Mesendoderm (in vitro differentiated cells): ENCODE results near the gene AFAP1.
A peak's percentile ranks its signal among the peaks of the same experiment; 100 is the strongest.

Source experiments
- DNase-seq: peaks from one replicate; pipeline ENCODE4 v3.0.0; 2013
- H2AK5ac ChIP-seq: 2 replicates; pipeline ENCODE4 v1.6.1; 2013; ENCODE audit warnings: low read length, inconsistent platforms
- H2BK120ac ChIP-seq: 2 replicates; pipeline ENCODE4 v1.6.1; 2013; ENCODE audit warnings: low read depth, mild to moderate bottlenecking, low read length, moderate library complexity, mixed read lengths
- H2BK15ac ChIP-seq: replicated peaks from 2 replicates; pipeline ENCODE4 v1.6.1; 2013; ENCODE audit warnings: low read depth, mild to moderate bottlenecking, moderate library complexity
- H2BK5ac ChIP-seq: 2 replicates; pipeline ENCODE4 v1.6.1; 2013; ENCODE audit warnings: low read length, inconsistent platforms
- H3K18ac ChIP-seq: 2 replicates; pipeline ENCODE4 v1.6.1; 2013; ENCODE audit warnings: mild to moderate bottlenecking, low read length, mixed read lengths
- H3K23ac ChIP-seq: one replicate; pipeline ENCODE4 v1.6.1; 2013; ENCODE audit warnings: low read length
- H3K27ac ChIP-seq: 2 replicates; pipeline ENCODE4 v1.5.1; 2013; ENCODE audit warnings: low read depth, mild to moderate bottlenecking, inconsistent platforms, low read length, moderate library complexity
- H3K27me3 ChIP-seq: 2 replicates; pipeline ENCODE4 v1.6.1; 2013; ENCODE audit warnings: low read length, control low read depth, mild to moderate bottlenecking, inconsistent platforms; ENCODE audit not compliant: insufficient read depth, poor library complexity
- H3K36me3 ChIP-seq: 2 replicates; pipeline ENCODE4 v1.6.1; 2013; ENCODE audit warnings: low read length, inconsistent platforms; ENCODE audit not compliant: control insufficient read depth, insufficient read depth
- H3K4ac ChIP-seq: one replicate; pipeline ENCODE4 v1.6.1; 2013; ENCODE audit warnings: low read depth, mild to moderate bottlenecking, low read length, moderate library complexity
- H3K4me1 ChIP-seq: 2 replicates; pipeline ENCODE4 v1.6.1; 2013; ENCODE audit warnings: low read depth, low read length, inconsistent platforms; ENCODE audit not compliant: control insufficient read depth
- H3K4me2 ChIP-seq: 2 replicates; pipeline ENCODE4 v1.6.1; 2013; ENCODE audit warnings: low read length
- H3K4me3 ChIP-seq: 2 replicates; pipeline ENCODE4 v1.5.1; 2013; ENCODE audit warnings: mild to moderate bottlenecking, low read length
- H3K56ac ChIP-seq: one replicate; pipeline ENCODE4 v1.6.1; 2013; ENCODE audit warnings: low read length
- H3K79me1 ChIP-seq: 2 replicates; pipeline ENCODE4 v1.6.1; 2013; ENCODE audit warnings: low read length, inconsistent platforms
- H3K79me2 ChIP-seq: 2 replicates; pipeline ENCODE4 v1.6.1; 2013; ENCODE audit warnings: mild to moderate bottlenecking, low read length; ENCODE audit not compliant: control insufficient read depth, insufficient read depth
- H3K9ac ChIP-seq: 2 replicates; pipeline ENCODE4 v1.6.1; 2013; ENCODE audit warnings: low read length, inconsistent platforms
- H4K5ac ChIP-seq: one replicate; pipeline ENCODE4 v1.6.1; 2013; ENCODE audit warnings: low read length
- H4K8ac ChIP-seq: one replicate; pipeline ENCODE4 v1.6.1; 2013; ENCODE audit warnings: low read depth, mild to moderate bottlenecking, control low read depth, low read length, moderate library complexity
- WGBS: extraction: QIAGEN DNeasy Blood & Tissue Kit; methylation state at CpG from one replicate; pipeline ENCODE4 v1.1.7; 2013; ENCODE audit warnings: low lambda C conversion rate, missing lambda C conversion rate; ENCODE audit not compliant: insufficient coverage; ENCODE audit errors: extremely low coverage; 5-methylcytosine and 5-hydroxymethylcytosine counted together

Gene AFAP1

GRCh38 chr4:7799306-7799705 lies 140.4 kb downstream of the AFAP1 start:
- no peak overlapping the region for H3K18ac ChIP-seq
- peaks cover 8% of the 10 kb centered on the region for H3K36me3 ChIP-seq
- no peak overlapping the region for H2BK15ac ChIP-seq
- no peaks in the 10 kb centered on the region for H3K4me1 ChIP-seq
- no peak overlapping the region for H3K23ac ChIP-seq
- no peaks in the 10 kb centered on the region for H3K79me1 ChIP-seq
- H4K5ac ChIP-seq = no peak overlapping the region
- no peaks in the 10 kb centered on the region for H3K79me2 ChIP-seq
- no peak overlapping the region for H2BK120ac ChIP-seq
- no peak overlapping the region for H2AK5ac ChIP-seq
- H3K4me2 ChIP-seq = no peak overlapping the region
- H3K4ac ChIP-seq = no peak overlapping the region
- H3K27me3 ChIP-seq = no peaks in the 10 kb centered on the region
- H3K9ac ChIP-seq = no peak overlapping the region
- WGBS = no CpG with 5 or more reads among the region's 11 CpGs
- no peak overlapping the region for H3K56ac ChIP-seq
- H3K27ac ChIP-seq = no peak overlapping the region
- DNase-seq = no peak
- no peak overlapping the region for H2BK5ac ChIP-seq
- no peak overlapping the region for H3K4me3 ChIP-seq
- no peak overlapping the region for H4K8ac ChIP-seq

GRCh38 chr4:7798178-7798995 lies 141.3 kb downstream of the AFAP1 start:
- Histone ChIP-seq H3K4me2 (no peak overlapping the region), H3K79me2 (no peaks in the 10 kb centered on the region), H2BK5ac (no peak overlapping the region), H2AK5ac (no peak overlapping the region), H3K36me3 (peaks cover 10% of the 10 kb centered on the region), H3K27me3 (no peaks in the 10 kb centered on the region), H2BK15ac (no peak overlapping the region), H2BK120ac (no peak overlapping the region), H3K4ac (no peak overlapping the region), H3K79me1 (no peaks in the 10 kb centered on the region), H4K5ac (no peak overlapping the region), H3K4me3 (no peak overlapping the region), H3K9ac (no peak overlapping the region), H3K23ac (no peak overlapping the region), H3K27ac (no peak overlapping the region), H3K56ac (no peak overlapping the region), H3K4me1 (no peaks in the 10 kb centered on the region), H4K8ac (no peak overlapping the region), H3K18ac (no peak overlapping the region)
- no CpG with 5 or more reads among the region's 18 CpGs for WGBS
- DNase-seq = peak; percentile 63

GRCh38 chr4:7797330-7797729 lies 142.3 kb downstream of the AFAP1 start:
- no peak for DNase-seq
- Histone ChIP-seq H3K23ac (no peak overlapping the region), H3K36me3 (peaks cover 14% of the 10 kb centered on the region), H3K9ac (no peak overlapping the region), H3K4ac (no peak overlapping the region), H3K4me2 (no peak overlapping the region), H3K79me1 (no peaks in the 10 kb centered on the region), H3K27ac (no peak overlapping the region), H3K4me1 (no peaks in the 10 kb centered on the region), H2AK5ac (no peak overlapping the region), H3K4me3 (no peak overlapping the region), H4K8ac (no peak overlapping the region), H2BK120ac (no peak overlapping the region), H3K27me3 (no peaks in the 10 kb centered on the region), H3K79me2 (no peaks in the 10 kb centered on the region), H3K56ac (no peak overlapping the region), H2BK5ac (no peak overlapping the region), H4K5ac (no peak overlapping the region), H3K18ac (no peak overlapping the region), H2BK15ac (no peak overlapping the region)
- WGBS = no CpG with 5 or more reads among the region's 11 CpGs

GRCh38 chr4:7795983-7796382 lies 143.7 kb downstream of the AFAP1 start:
- H3K36me3 ChIP-seq = peaks cover 14% of the 10 kb centered on the region
- no peak overlapping the region for H2BK15ac ChIP-seq
- no peak overlapping the region for H4K8ac ChIP-seq
- H3K4me3 ChIP-seq = no peak overlapping the region
- no peak overlapping the region for H2AK5ac ChIP-seq
- H3K27ac ChIP-seq = no peak overlapping the region
- H2BK120ac ChIP-seq = no peak overlapping the region
- H3K4me2 ChIP-seq = no peak overlapping the region
- H3K27me3 ChIP-seq = no peaks in the 10 kb centered on the region
- no peak overlapping the region for H2BK5ac ChIP-seq
- no peak overlapping the region for H3K18ac ChIP-seq
- H3K4me1 ChIP-seq = no peaks in the 10 kb centered on the region
- H3K79me2 ChIP-seq = no peaks in the 10 kb centered on the region
- H4K5ac ChIP-seq = no peak overlapping the region
- no peak overlapping the region for H3K9ac ChIP-seq
- H3K23ac ChIP-seq = no peak overlapping the region
- H3K56ac ChIP-seq = no peak overlapping the region
- no CpG with 5 or more reads among the region's 8 CpGs for WGBS
- no peak for DNase-seq
- no peaks in the 10 kb centered on the region for H3K79me1 ChIP-seq
- no peak overlapping the region for H3K4ac ChIP-seq

- Histone ChIP-seq H2BK120ac (no peak overlapping the region), H3K23ac (no peak overlapping the region), H3K9ac (no peak overlapping the region), H2BK5ac (no peak overlapping the region), H4K8ac (no peak overlapping the region), H3K4ac (no peak overlapping the region), H3K4me1 (no peaks in the 10 kb centered on the region), H3K27me3 (no peaks in the 10 kb centered on the region), H3K4me3 (no peak overlapping the region), H2AK5ac (no peak overlapping the region), H3K79me2 (no peaks in the 10 kb centered on the region), H4K5ac (no peak overlapping the region), H3K4me2 (no peak overlapping the region), H3K18ac (no peak overlapping the region), H2BK15ac (no peak overlapping the region), H3K36me3 (peaks cover 10% of the 10 kb centered on the region), H3K27ac (no peak overlapping the region), H3K79me1 (no peaks in the 10 kb centered on the region), H3K56ac (no peak overlapping the region)
- DNase-seq = no peak
- no CpG with 5 or more reads among the region's 10 CpGs for WGBS
Observed at GRCh38 chr4:7793186-7793585, 146.5 kb downstream of the AFAP1 start.

- Histone ChIP-seq H3K18ac (no peak overlapping the region), H3K4ac (no peak overlapping the region), H3K23ac (no peak overlapping the region), H3K79me2 (no peaks in the 10 kb centered on the region), H2BK15ac (no peak overlapping the region), H3K9ac (no peak overlapping the region), H2AK5ac (no peak overlapping the region), H3K4me3 (no peak overlapping the region), H4K5ac (no peak overlapping the region), H3K27me3 (no peaks in the 10 kb centered on the region), H2BK120ac (no peak overlapping the region), H3K4me1 (no peaks in the 10 kb centered on the region), H4K8ac (no peak overlapping the region), H3K36me3 (peaks cover 9% of the 10 kb centered on the region), H3K4me2 (no peak overlapping the region), H3K27ac (no peak overlapping the region), H2BK5ac (no peak overlapping the region), H3K56ac (no peak overlapping the region), H3K79me1 (no peaks in the 10 kb centered on the region)
- no CpG with 5 or more reads among the region's 8 CpGs for WGBS
- no peak for DNase-seq
Observed at GRCh38 chr4:7792616-7793015, 147.0 kb downstream of the AFAP1 start.
